ENCODE measurements around the gene GDF15.

The GDF15 gene

GRCh38 chr19:18419195-18419698, 33.3 kb downstream of the GDF15 start, which contains the start of gene SSBP4:
TSS of gene SSBP4 (plus strand) at chr19:18419398. CDS start at chr19:18419649, 251 bp downstream.
- DNase-seq (ENCODE audit: low spot score), result peak; percentile 84

DNA sequence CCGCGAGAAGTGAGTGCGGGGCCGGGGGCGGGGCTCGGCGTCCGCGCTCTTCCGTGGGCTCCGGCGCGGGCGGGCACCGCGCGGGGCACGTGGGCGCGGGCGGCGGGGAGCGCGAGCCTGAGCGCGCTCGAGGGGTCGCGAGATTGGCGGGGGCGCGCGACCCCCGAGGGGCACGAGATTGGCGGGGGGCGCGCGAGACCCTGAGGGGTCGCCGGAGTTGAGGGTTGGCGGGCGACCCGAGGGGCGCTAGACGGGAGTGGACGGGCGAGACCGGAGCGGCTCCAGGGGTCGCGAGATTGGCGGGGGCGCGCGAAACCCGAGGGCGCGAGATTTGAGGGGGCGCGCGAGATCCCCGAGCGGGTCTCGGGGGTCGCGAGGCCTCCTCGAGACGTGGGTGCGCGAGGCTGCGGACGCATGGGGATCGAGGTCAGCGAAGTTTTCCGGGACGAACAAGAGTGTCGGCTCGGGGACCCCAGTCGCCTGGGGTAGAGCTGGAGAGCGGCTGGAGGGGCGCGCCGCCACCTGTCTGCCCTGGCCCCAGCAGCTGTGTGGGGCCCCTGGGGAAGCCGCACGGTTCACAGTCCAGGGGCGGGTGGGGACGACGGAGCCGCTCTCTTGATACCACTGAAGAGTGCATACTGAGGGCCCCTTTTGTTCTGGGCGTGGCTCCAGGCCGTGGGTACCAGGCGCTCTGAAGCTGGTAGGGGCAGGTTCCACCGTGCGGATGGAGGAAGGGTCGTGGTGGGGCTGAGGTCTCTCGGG, 33.9 kb downstream of the GDF15 start:
- peak; percentile 23 for DNase-seq (ENCODE audit: low spot score)

DNA sequence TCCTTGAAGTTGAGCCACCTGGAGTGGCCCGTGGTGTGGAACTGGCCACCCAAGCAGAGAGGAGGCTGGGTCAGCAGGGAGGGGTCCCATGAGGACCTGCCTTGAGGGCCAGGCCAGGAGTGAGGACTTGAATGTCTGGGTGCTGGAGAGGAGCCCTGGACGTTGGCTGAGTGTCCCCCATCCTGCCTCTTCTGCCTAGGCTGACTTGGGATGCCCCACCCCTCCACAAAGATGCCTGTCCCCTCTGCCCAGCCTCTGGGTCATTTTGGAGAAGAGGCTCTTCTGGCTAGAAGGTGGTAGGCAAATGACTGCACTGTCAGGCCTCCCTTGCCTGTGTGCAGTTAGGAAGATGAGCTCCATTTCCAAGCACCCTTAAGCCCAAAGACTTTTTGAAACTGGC, 35.0 kb downstream of the GDF15 start:
- no peak for DNase-seq (ENCODE audit: low spot score)

DNA sequence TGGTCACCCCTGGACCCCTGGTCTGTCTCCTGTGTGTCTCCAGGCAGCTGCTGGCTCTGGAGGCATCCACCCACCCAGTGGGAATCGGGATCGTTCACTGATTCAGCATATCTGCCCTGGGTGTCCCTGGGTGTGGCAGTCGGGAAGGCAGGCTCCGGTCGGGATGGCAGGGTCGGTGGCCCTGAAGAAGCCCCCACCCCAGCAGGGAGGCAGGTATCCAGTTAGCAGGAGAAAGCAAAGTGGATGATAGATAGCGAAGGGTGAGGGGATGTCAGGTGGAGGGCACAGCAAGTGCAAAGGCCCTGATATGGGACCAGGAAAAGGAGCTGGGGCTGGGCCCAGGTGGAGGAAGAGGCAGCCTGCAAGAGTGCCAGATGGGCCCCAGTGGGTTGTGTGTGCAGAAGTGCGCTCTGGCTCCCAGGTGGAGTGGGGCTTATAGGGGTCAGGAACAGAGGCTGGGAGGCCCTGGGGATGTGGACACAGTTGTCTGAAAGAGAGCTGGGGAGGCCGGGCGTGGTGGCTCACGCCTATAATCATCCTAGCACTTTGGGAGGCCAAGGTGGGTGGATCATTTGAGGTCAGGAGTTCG, 35.5 kb downstream of the GDF15 start:
- no peak for DNase-seq (ENCODE audit: low spot score)

GRCh38 chr19:18422530-18423191, 36.7 kb downstream of the GDF15 start:
- DNase-seq (ENCODE audit: low spot score), result no peak

DNA sequence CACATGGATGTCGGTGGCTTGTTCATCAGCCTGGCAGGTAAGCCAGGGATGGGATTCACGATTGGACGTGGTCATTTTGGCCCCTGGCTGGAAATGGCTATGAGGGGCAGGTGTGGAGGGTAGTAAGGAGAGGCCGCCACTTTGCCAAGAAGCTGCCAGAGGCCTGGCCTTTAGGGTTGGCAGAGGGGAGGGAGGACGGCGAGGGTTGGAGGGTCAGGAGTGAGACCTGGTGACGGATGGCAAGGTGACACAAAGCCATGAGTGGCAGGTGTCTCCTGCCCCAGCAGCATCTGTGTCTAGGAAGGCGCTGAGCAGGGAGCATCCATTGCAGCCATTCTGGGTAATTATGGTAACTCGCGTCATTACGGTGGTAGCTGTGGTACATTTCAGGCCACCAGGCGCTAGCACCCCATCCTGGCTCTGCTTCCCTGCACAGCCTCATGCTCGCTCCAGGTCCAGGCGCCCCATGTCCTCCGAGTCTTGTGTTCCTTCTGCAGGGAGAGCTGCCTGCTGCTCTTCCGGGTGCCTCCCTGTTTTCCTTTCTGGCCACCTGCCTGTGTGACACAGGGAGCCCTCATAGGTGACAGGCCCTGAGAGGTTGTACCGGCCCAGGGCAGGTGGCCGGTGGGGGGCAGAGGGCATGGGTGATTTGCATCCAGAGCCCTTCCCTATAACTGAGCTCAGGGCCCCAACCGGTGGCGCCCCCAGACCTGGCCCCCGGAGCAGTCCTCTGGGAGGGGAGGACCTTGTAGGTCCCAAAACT, 37.5 kb downstream of the GDF15 start:
- DNase-seq (ENCODE audit: low spot score), result no peak

DNA sequence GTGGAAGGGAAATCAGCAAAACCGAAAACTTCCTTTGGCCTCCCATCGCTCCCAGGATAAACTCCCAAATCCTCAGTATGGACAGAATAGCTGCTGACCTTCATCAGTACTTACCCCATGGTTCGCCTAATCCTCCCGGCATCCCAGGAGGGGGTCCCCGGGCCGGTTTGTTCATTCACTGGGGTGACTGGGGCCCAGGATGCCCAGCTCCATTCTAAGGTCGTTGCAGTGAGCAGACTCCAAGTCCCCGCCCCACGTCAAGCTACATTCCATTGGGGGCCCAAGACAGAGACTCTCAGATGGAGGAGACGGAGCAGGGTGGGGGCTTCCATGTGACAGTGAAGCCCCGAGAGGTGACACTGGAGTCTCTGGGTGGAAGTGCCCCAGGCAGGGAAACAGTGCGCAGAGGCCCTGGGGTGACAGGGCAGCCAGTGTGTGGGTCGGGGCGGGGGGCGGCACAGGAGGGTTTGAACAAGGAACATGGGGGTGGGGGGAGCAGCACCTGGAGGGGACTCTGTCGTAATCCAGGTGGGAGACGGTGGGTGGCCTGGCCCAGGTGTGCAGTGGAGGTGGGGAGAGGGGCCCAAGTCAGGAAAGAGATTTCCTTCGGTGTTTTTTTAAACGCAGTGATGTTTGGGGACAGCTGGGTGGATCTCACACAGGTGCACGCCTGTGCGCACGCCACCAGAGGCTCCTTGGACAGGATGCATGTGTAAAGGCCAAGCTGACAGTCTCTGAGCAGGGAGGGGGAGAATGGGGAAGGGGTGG, 38.3 kb downstream of the GDF15 start:
- DNase-seq (ENCODE audit: low spot score), result no peak

DNA sequence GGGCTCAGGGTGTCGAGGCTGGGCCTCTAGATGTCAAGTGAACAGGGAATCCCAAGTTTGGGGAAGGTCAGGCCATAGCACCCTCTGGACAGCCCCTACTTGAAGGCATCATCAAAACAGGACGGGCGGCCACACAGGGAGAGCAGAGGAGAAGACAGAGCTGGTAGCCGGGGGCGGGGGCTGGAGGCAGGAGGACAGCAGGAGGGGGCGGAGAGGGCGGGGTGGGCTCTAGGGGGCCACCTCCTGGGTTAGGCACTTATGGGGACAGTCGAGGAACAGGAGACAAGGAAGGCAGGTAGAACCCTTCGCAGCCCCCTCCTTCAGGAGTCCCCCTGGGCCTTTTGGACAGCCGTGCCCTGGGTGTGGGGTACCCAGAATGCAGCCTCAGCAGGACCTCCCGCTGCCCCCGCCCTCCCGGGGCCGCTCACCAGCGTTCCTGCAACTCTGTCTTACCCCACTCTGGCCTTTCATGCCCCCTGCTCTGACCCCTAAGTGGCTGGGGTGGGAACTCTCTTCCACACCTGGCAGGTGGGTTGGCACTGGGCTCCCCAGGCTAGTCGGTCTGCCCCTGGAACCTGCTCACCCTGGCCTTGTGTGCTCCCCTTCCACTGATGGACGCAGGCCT, 39.0 kb downstream of the GDF15 start:
- no peak for DNase-seq (ENCODE audit: low spot score)

- no peak for DNase-seq (ENCODE audit: low spot score)
Measured at GRCh38 chr19:18425515-18426415, 39.8 kb downstream of the GDF15 start.

DNA sequence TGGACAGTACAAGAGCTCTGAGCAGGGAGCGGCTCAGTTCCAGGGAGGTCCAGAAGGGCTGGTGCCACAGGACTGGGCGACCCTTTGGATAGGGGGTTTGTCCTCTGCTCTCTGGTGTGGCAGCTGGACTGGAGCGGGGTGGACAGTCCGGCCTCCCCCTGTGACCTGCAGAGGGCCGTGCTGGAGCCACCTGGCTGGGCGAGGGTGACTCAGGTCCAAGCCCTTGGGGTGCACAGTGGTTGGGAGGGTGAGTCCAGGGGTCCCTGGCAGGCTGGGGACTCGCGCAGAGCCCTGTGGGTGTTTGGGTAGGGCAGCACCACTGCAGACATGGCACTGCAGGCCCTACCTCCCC, 40.4 kb downstream of the GDF15 start:
- DNase-seq (ENCODE audit: low spot score), result no peak

DNA sequence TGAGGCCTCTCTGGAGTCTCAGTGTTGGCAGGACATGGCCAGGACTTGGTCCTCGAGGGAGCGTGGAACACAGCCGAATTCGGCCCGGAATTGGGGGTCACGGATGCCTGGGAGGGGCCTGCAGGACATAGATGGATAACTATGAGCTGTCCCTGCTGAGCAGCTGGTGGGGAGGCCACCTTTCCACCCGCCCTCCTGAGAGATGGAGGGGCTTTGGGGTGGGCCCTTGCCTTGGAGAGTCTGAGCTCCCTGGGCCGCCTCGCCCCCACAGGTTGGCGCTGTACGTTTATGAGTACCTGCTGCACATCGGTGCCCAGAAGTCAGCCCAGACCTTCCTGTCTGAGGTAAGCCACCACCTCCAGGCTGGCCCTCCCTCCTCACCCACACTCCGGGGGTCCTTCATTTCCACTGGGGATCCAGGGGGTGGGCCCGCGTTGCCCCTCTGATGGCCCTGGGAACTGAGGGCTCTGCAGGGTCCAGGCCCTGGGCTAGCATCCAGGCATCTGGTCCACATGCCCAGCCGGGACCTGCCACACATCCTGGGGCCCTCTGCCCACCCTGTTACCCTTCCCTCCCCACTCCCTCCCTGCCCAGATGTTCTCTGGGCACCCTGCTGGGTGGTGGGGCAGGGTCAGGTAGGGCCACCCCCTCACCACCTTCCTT, 41.3 kb downstream of the GDF15 start:
- no peak for DNase-seq (ENCODE audit: low spot score)

DNA sequence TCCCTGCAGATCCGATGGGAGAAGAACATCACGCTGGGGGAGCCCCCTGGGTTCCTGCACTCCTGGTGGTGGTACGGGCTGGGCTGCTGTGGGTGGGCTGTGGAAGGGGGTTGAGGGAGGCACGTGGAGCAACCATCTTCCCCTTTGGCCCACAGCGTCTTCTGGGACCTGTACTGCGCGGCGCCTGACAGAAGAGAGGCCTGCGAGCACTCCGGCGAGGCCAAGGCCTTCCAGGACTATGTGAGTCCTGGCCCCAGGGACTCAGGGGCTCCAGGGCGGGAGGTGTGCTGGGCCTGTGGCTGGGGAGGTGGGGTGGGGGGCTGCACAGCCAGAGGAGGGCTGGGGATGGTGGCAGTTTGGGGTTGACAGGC, 41.8 kb downstream of the GDF15 start:
- no peak for DNase-seq (ENCODE audit: low spot score)

GRCh38 chr19:18428173-18428786, 42.3 kb downstream of the GDF15 start:
- no peak for DNase-seq (ENCODE audit: low spot score)

GRCh38 chr19:18428787-18429674, 43.1 kb downstream of the GDF15 start:
- no peak for DNase-seq (ENCODE audit: low spot score)

DNA sequence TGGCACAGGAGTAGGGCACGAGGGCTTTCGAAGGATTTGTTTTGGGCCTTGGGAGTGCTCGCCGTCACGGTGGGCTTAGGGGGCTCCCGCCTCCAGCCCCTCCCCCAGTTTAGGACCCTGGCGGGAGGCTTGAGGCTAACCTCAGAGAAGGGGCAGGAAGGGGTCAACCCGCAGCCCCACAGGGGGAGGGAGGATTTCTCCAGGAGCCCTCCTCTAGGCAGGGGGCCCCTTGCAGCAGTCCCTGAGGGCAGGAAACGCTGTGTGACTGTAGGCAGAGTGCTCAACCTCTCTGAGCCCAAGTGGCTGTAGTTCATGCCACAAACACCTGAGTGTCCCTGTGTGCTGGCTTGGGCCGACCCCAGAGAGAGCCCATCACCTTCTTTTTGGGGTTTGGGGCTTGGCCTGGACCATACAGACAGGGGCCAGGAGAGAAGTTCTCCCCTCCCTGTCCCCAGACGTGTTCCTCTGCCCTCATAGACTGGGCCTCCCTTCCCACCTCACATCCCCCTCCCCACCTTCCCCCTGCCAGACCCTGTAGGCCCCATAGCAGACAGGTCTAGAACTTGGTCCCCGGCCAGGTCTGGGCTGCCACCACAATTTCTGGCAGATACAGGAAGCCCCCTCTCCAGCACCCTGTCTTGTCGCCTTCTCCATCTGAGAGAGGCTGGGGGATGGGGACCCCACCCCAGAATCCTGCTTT, 43.9 kb downstream of the GDF15 start:
- DNase-seq (ENCODE audit: low spot score), result no peak

DNA sequence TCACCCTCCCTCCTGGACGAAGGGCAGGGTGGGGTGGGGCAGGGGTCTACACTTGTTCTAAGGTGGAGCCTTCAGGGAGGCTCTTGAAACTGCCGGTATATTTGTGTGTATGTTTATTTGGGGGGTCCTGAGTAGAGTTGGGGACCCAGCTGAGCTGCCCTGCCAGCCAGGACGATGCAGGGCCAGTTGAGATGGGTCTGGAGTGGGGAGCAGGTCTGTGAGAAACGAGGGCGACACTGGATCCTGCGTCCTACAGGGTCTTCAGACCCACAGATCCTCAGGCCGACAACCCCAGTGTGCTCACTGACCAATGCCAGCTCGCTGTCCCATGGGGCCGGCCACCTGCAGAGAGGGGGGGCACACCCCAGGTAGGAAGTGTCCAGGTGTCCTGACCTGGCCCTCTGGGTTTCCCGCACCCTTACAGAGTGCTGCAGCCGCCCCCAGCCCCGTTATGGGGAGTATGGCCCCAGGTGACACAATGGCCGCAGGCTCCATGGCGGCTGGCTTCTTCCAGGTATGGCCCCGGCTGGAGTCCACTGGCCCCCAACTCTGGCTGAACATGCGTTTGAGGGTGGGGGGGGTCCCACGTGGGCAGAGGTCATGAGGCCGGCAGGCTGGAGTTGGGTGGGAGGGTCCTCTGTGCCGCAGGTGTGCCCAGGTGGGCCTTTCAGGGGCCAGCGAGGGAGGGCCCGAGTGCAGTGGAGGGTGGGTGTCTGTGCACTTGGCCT, 44.6 kb downstream of the GDF15 start:
- no peak for DNase-seq (ENCODE audit: low spot score)
